Trophoblast cell (in vitro differentiated cells and primary cell): ENCODE data around the gene IRS2.

ENCODE experiments used
- DNase-seq, 2 donors: peaks; one replicate each; pipeline ENCODE4 v3.0.0-alpha.2; 2016
- H2AFZ ChIP-seq: 2 replicates; pipeline ENCODE4 v1.6.1; 2013; ENCODE audit warnings: low read length, moderate library complexity, mild to moderate bottlenecking; ENCODE audit not compliant: insufficient read depth, poor library complexity
- H2AK5ac ChIP-seq: 2 replicates; pipeline ENCODE4 v1.6.1; 2013; ENCODE audit warnings: mild to moderate bottlenecking, low read length
- H2BK120ac ChIP-seq: 2 replicates; pipeline ENCODE4 v1.6.1; 2013; ENCODE audit warnings: low read length, mild to moderate bottlenecking, moderate library complexity; ENCODE audit not compliant: insufficient read depth, poor library complexity
- H2BK12ac ChIP-seq: 2 replicates; pipeline ENCODE4 v1.6.1; 2013; ENCODE audit warnings: mild to moderate bottlenecking, low read length, moderate library complexity
- H2BK5ac ChIP-seq: 2 replicates; pipeline ENCODE4 v1.6.1; 2013; ENCODE audit warnings: low read length, low read depth, moderate library complexity, mild to moderate bottlenecking; ENCODE audit not compliant: poor library complexity
- H3K14ac ChIP-seq: 2 replicates; pipeline ENCODE4 v1.6.1; 2013; ENCODE audit warnings: mild to moderate bottlenecking, low read length
- H3K18ac ChIP-seq: 2 replicates; pipeline ENCODE4 v1.6.1; 2013; ENCODE audit warnings: mild to moderate bottlenecking, low read length
- H3K23ac ChIP-seq: 2 replicates; pipeline ENCODE4 v1.6.1; 2013; ENCODE audit warnings: low read length
- H3K27ac ChIP-seq: 2 replicates; pipeline ENCODE4 v1.5.1; 2013; ENCODE audit warnings: low read depth, mild to moderate bottlenecking, inconsistent platforms, low read length, moderate library complexity
- H3K27me3 ChIP-seq: 2 replicates; pipeline ENCODE4 v1.6.1; 2013; ENCODE audit warnings: inconsistent platforms, mild to moderate bottlenecking, low read length, moderate library complexity; ENCODE audit not compliant: insufficient read depth
- H3K36me3 ChIP-seq, 2 experiments: 1 replicate in 1 of 2; 2 replicates in 1 of 2; pipeline ENCODE4 v1.6.1; 2013; ENCODE audit warnings: low read length in 2 of 2, mild to moderate bottlenecking in 2 of 2, moderate library complexity in 1 of 2; ENCODE audit not compliant: insufficient read depth in 2 of 2, control insufficient read depth in 1 of 2
- H3K4ac ChIP-seq: 2 replicates; pipeline ENCODE4 v1.6.1; 2013; ENCODE audit warnings: low read depth, mild to moderate bottlenecking, low read length, moderate library complexity
- H3K4me1 ChIP-seq, 2 experiments: 1 replicate in 1 of 2; 2 replicates in 1 of 2; pipeline ENCODE4 v1.6.1; 2013; ENCODE audit warnings: low read length in 2 of 2, mild to moderate bottlenecking in 2 of 2, moderate library complexity in 1 of 2; ENCODE audit not compliant: insufficient read depth in 2 of 2, control insufficient read depth in 1 of 2
- H3K4me2 ChIP-seq: 2 replicates; pipeline ENCODE4 v1.6.1; 2013; ENCODE audit warnings: inconsistent platforms, mild to moderate bottlenecking, low read length, moderate library complexity
- H3K4me3 ChIP-seq: 2 replicates; pipeline ENCODE4 v1.5.1; 2013; ENCODE audit warnings: mild to moderate bottlenecking, low read depth, low read length, inconsistent platforms
- H3K79me1 ChIP-seq: one replicate; pipeline ENCODE4 v1.6.1; 2013; ENCODE audit warnings: low read length
- H3K79me2 ChIP-seq: 2 replicates; pipeline ENCODE4 v1.6.1; 2013; ENCODE audit warnings: low read length, mild to moderate bottlenecking; ENCODE audit not compliant: control insufficient read depth, insufficient read depth, poor library complexity
- H3K9ac ChIP-seq: 2 replicates; pipeline ENCODE4 v1.6.1; 2013; ENCODE audit warnings: mild to moderate bottlenecking, low read length
- H3K9me3 ChIP-seq: 2 replicates; pipeline ENCODE4 v1.6.1; 2013; ENCODE audit warnings: low read depth, mild to moderate bottlenecking, control low read depth, inconsistent platforms, low read length; ENCODE audit not compliant: insufficient read depth
- H4K12ac ChIP-seq: 2 replicates; pipeline ENCODE4 v1.6.1; 2013; ENCODE audit warnings: low read depth, mild to moderate bottlenecking, low read length, moderate library complexity
- H4K8ac ChIP-seq: 2 replicates; pipeline ENCODE4 v1.6.1; 2013; ENCODE audit warnings: low read depth, mild to moderate bottlenecking, low read length, moderate library complexity
- H4K91ac ChIP-seq: one replicate; pipeline ENCODE4 v1.6.1; 2013; ENCODE audit warnings: low read depth, mild to moderate bottlenecking, low read length, moderate library complexity
- WGBS: extraction: QIAGEN DNeasy Blood & Tissue Kit; methylation state at CpG from one replicate; pipeline ENCODE4 v1.1.7; 2013; ENCODE audit warnings: missing lambda C conversion rate; ENCODE audit not compliant: insufficient read length, insufficient coverage; ENCODE audit errors: extremely low coverage; 5-methylcytosine and 5-hydroxymethylcytosine counted together

IRS2 gene

GRCh38 chr13:109815651-109816050 lies 29.3 kb upstream of the IRS2 start:
- WGBS = no CpG with 5 or more reads among the region's 5 CpGs
- no peaks in the 10 kb centered on the region for H3K27me3 ChIP-seq
- H2AFZ ChIP-seq = no peak overlapping the region

GRCh38 chr13:109813663-109814062 lies 27.3 kb upstream of the IRS2 start:
- Histone ChIP-seq H4K91ac (no peak overlapping the region), H2AK5ac (no peak overlapping the region), H3K14ac (no peak overlapping the region), H2BK5ac (no peak overlapping the region), H3K4me2 (no peak overlapping the region), H3K27ac (no peak overlapping the region), H4K8ac (no peak overlapping the region), H3K79me2 (no peaks in the 10 kb centered on the region), H2BK12ac (no peak overlapping the region), H3K9me3 (no peaks in the 10 kb centered on the region), H4K12ac (no peak overlapping the region), H3K4ac (no peak overlapping the region), H3K9ac (no peak overlapping the region), H3K4me1 (no peaks in the 10 kb centered on the region), H3K4me3 (no peak overlapping the region), H3K18ac (no peak overlapping the region), H3K23ac (no peak overlapping the region), H3K36me3 (no peaks in the 10 kb centered on the region), H2BK120ac (no peak overlapping the region), H2AFZ (no peak overlapping the region), H3K27me3 (no peaks in the 10 kb centered on the region), H3K79me1 (no peaks in the 10 kb centered on the region)
- peak in 1 of 2 donors; percentile 26 for DNase-seq

More at GRCh38 chr13:109815651-109816050, 29.3 kb upstream of the IRS2 start:
- Histone ChIP-seq H4K12ac (no peak overlapping the region), H3K27ac (no peak overlapping the region), H3K79me2 (no peaks in the 10 kb centered on the region), H3K14ac (no peak overlapping the region), H3K23ac (no peak overlapping the region), H3K18ac (no peak overlapping the region), H2AK5ac (no peak overlapping the region), H2BK12ac (no peak overlapping the region), H2BK5ac (no peak overlapping the region), H4K8ac (no peak overlapping the region), H3K36me3 (no peaks in the 10 kb centered on the region), H3K4ac (no peak overlapping the region), H4K91ac (no peak overlapping the region), H3K4me3 (no peak overlapping the region), H3K4me2 (no peak overlapping the region), H3K9me3 (no peaks in the 10 kb centered on the region), H3K79me1 (no peaks in the 10 kb centered on the region), H3K4me1 (no peaks in the 10 kb centered on the region), H2BK120ac (no peak overlapping the region), H3K9ac (no peak overlapping the region)
- DNase-seq = no peak

DNA sequence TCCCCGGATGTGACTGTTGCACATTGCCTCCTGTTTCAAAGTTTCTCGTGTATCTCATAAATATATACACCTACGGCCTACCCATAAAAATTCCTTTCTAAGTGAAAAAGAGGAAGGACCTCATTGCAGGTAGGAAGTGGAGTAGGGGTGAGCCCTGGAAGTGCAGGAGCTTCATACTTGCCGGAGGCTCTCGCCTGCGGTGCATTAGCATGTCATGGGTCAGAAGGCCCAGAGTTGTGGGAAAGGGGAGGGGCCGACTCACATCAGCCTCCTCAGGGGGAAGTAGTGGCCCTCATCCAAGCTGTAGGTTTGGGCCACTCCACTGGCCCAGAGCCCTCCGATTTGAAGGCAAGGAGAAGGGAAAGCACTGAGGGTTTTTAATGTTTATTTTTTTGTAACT lies 26.0 kb upstream of the IRS2 start:
- Histone ChIP-seq H2BK12ac (no peak overlapping the region), H3K27ac (no peak overlapping the region), H3K4me3 (no peak overlapping the region), H3K18ac (no peak overlapping the region), H3K79me1 (no peaks in the 10 kb centered on the region), H4K12ac (no peak overlapping the region), H3K79me2 (no peaks in the 10 kb centered on the region), H2BK5ac (no peak overlapping the region), H3K36me3 (no peaks in the 10 kb centered on the region), H3K4me1 (no peaks in the 10 kb centered on the region), H3K9me3 (no peaks in the 10 kb centered on the region), H3K4ac (no peak overlapping the region), H2BK120ac (no peak overlapping the region), H3K9ac (no peak overlapping the region), H4K8ac (no peak overlapping the region), H3K14ac (no peak overlapping the region), H2AFZ (no peak overlapping the region), H3K4me2 (no peak overlapping the region), H3K27me3 (no peaks in the 10 kb centered on the region), H4K91ac (no peak overlapping the region), H3K23ac (no peak overlapping the region), H2AK5ac (no peak overlapping the region)
- DNase-seq = peak; percentile 62 to 75
- WGBS = no CpG with 5 or more reads among the region's 8 CpGs

- WGBS = no CpG with 5 or more reads among the region's 19 CpGs
- no peaks in the 10 kb centered on the region for H3K9me3 ChIP-seq
Measured at GRCh38 chr13:109810761-109811510, 24.6 kb upstream of the IRS2 start.

More at GRCh38 chr13:109810761-109811510, 24.6 kb upstream of the IRS2 start:
- Histone ChIP-seq H3K27ac (no peak overlapping the region), H3K4me1 (no peaks in the 10 kb centered on the region), H3K4me2 (no peak overlapping the region), H2BK120ac (no peak overlapping the region), H3K27me3 (no peaks in the 10 kb centered on the region), H2AFZ (no peak overlapping the region), H2BK5ac (no peak overlapping the region), H4K91ac (no peak overlapping the region), H3K4ac (no peak overlapping the region), H3K9ac (no peak overlapping the region), H3K4me3 (no peak overlapping the region), H2BK12ac (no peak overlapping the region), H3K36me3 (no peaks in the 10 kb centered on the region), H3K23ac (no peak overlapping the region), H3K18ac (no peak overlapping the region), H3K14ac (no peak overlapping the region), H3K79me2 (no peaks in the 10 kb centered on the region), H2AK5ac (no peak overlapping the region), H4K12ac (no peak overlapping the region), H4K8ac (no peak overlapping the region), H3K79me1 (no peaks in the 10 kb centered on the region)
- DNase-seq = no peak
